ENCODE data around the gene STX18. TPM values are rescaled to one million over a fixed set of nuclear protein-coding genes. Genes with fewer than 3 reads are reported as not detected.

Gene STX18
- total RNA-seq, result 10 to 100 TPM; 10.1 to 23.1 (median 16.6) TPM
- polyA plus RNA-seq, result 10 to 100 TPM; 18.0 to 26.1 TPM
- long read RNA-seq, donor 1, transcript STX18-201 (11 exons, 2,138 nt), result major isoform, 30 of 33 reads
- long read RNA-seq, donor 1, partial matches to known transcripts, result 0 of 33 reads
- long read RNA-seq, donor 1, other reads (novel, unspliced or antisense), result 3 of 33 reads
- long read RNA-seq, donor 2, transcript STX18-201 (11 exons, 2,138 nt), result major isoform, 90 of 96 reads
- long read RNA-seq, donor 2, partial matches to known transcripts, result 2 of 96 reads
- long read RNA-seq, donor 2, other reads (novel, unspliced or antisense), result 4 of 96 reads
- long read RNA-seq, donor 3, transcript STX18-201 (11 exons, 2,138 nt), result major isoform, 38 of 42 reads
- long read RNA-seq, donor 3, partial matches to known transcripts, result 2 of 42 reads
- long read RNA-seq, donor 3, other reads (novel, unspliced or antisense), result 2 of 42 reads

- peak in 1 of 2 donors; percentile 47 for TF ChIP-seq POLR2A (IDR thresholded peaks at IDR 0.05)
- TF ChIP-seq CTCF (IDR thresholded peaks at IDR 0.05), result no peak
- H3K9me3 ChIP-seq, result no peaks in the 10 kb centered on the region
- peaks cover 0 to 12% (median 5%) of the 10 kb centered on the region in 9 donors for H3K36me3 ChIP-seq
- DNase-seq (peak; percentile 86 to 94 (median 87)), ATAC-seq (peak; percentile 91 to 99 (median 98))
- H3K4me1 ChIP-seq, result peaks cover 0 to 36% (median 25%) of the 10 kb centered on the region in 12 donors
- intact Hi-C loops (cut with DNase I), result loop anchor here in 1 of 10 donors (2.0 to 10.0 kb wide), 2 partner anchors 33 to 323 kb away; no protein-coding TSS in a partner anchor
- no peaks in the 10 kb centered on the region for H3K27me3 ChIP-seq
- peak within 1 kb of the TSS in 11 of 12 donors; percentile 71 to 92 (median 80) for H3K27ac ChIP-seq
- 0 to 1% (median 0%) methylated on average over 42 to 76 of the region's 76 CpGs for WGBS, 4 donors
- peak within 1 kb of the TSS; percentile 84 to 99 (median 93) for H3K4me3 ChIP-seq
Measured at GRCh38 chr4:4541661-4542570, at the start of gene STX18. Gene STX18 (minus strand): TSS chr4:4542048. CDS start chr4:4541964, 84 bp downstream.

GRCh38 chr4:4591071-4591470 lies 49.2 kb upstream of the STX18 start:
- TF ChIP-seq POLR2A (IDR thresholded peaks at IDR 0.05), result no peak
- no peak for TF ChIP-seq CTCF (IDR thresholded peaks at IDR 0.05)
- intact Hi-C loops (cut with DNase I), result no loop called here
- WGBS, 4 donors, result 71 to 92% (median 89%) methylated on average over 4 of the region's 4 CpGs
- Histone ChIP-seq H3K27ac (no peak overlapping the region), H3K27me3 (no peaks in the 10 kb centered on the region), H3K4me3 (no peak overlapping the region), H3K36me3 (no peaks in the 10 kb centered on the region), H3K4me1 (no peaks in the 10 kb centered on the region), H3K9me3 (peaks cover 0 to 34% (median 10%) of the 10 kb centered on the region in 12 donors)
- ATAC-seq, result no peak
- no peak for DNase-seq

GRCh38 chr4:4590546-4590945 lies 48.7 kb upstream of the STX18 start:
- no peak for DNase-seq
- intact Hi-C loops (cut with DNase I), result no loop called here
- H3K4me3 ChIP-seq, result no peak overlapping the region
- TF ChIP-seq POLR2A (IDR thresholded peaks at IDR 0.05) (no peak), CTCF (IDR thresholded peaks at IDR 0.05) (no peak)
- WGBS, 4 donors, result 68 to 78% (median 73%) methylated on average over 6 to 7 of the region's 7 CpGs
- H3K36me3 ChIP-seq, result no peaks in the 10 kb centered on the region
- H3K4me1 ChIP-seq, result no peaks in the 10 kb centered on the region
- no peak overlapping the region for H3K27ac ChIP-seq
- no peaks in the 10 kb centered on the region for H3K27me3 ChIP-seq
- ATAC-seq, result no peak
- H3K9me3 ChIP-seq, result peaks cover 0 to 29% (median 9%) of the 10 kb centered on the region in 12 donors
